Immature natural killer cell (primary cell): Measurements from ENCODE around the gene SEZ6. TPM values are rescaled to one million over a fixed set of nuclear protein-coding genes. Genes with fewer than 3 reads are reported as not detected.

Experiments used
- DNase-seq, 3 donors: peaks; one replicate each; pipeline ENCODE4 v3.0.0; 2022; ENCODE audit warnings: mixed read lengths in 1 of 3
- H3K27ac Mint-ChIP-seq, 6 donors: one replicate each; pipeline ENCODE4 v1.8.0; 2020; ENCODE audit warnings: mixed read lengths in 6 of 6, mild to moderate bottlenecking in 5 of 6, inconsistent platforms in 4 of 6, moderate library complexity in 3 of 6
- H3K27me3 Mint-ChIP-seq, 3 donors: one replicate each; pipeline ENCODE4 v1.8.0; 2020 to 2021; ENCODE audit warnings: low read depth in 3 of 3, mild to moderate bottlenecking in 3 of 3, mixed read lengths in 3 of 3, moderate library complexity in 3 of 3, inconsistent platforms in 1 of 3
- H3K36me3 Mint-ChIP-seq, 3 donors: one replicate each; pipeline ENCODE4 v1.8.0; 2020; ENCODE audit warnings: mixed read lengths in 3 of 3, inconsistent platforms in 2 of 3, mild to moderate bottlenecking in 2 of 3
- H3K4me1 Mint-ChIP-seq, 2 donors: one replicate each; pipeline ENCODE4 v1.8.0; 2020; ENCODE audit warnings: inconsistent platforms in 2 of 2, mild to moderate bottlenecking in 2 of 2, mixed read lengths in 2 of 2, moderate library complexity in 1 of 2
- H3K4me3 Mint-ChIP-seq, 5 donors: one replicate each; pipeline ENCODE4 v1.8.0; 2020; ENCODE audit warnings: mild to moderate bottlenecking in 5 of 5, mixed read lengths in 5 of 5, inconsistent platforms in 3 of 5, moderate library complexity in 3 of 5
- H3K9me3 Mint-ChIP-seq, 6 donors: one replicate each; pipeline ENCODE4 v1.8.0; 2020; ENCODE audit warnings: mild to moderate bottlenecking in 6 of 6, mixed read lengths in 6 of 6, inconsistent platforms in 4 of 6, moderate library complexity in 3 of 6
- polyA plus RNA-seq, 3 donors: library from polyadenylated mRNA; unstranded; fragments of 300-500 nt; fragmentation: Illumina TruSeq; gene quantifications; one replicate each; pipeline ENCODE4 v1.2.3, GENCODE V29; 2021

The SEZ6 gene, protein sequence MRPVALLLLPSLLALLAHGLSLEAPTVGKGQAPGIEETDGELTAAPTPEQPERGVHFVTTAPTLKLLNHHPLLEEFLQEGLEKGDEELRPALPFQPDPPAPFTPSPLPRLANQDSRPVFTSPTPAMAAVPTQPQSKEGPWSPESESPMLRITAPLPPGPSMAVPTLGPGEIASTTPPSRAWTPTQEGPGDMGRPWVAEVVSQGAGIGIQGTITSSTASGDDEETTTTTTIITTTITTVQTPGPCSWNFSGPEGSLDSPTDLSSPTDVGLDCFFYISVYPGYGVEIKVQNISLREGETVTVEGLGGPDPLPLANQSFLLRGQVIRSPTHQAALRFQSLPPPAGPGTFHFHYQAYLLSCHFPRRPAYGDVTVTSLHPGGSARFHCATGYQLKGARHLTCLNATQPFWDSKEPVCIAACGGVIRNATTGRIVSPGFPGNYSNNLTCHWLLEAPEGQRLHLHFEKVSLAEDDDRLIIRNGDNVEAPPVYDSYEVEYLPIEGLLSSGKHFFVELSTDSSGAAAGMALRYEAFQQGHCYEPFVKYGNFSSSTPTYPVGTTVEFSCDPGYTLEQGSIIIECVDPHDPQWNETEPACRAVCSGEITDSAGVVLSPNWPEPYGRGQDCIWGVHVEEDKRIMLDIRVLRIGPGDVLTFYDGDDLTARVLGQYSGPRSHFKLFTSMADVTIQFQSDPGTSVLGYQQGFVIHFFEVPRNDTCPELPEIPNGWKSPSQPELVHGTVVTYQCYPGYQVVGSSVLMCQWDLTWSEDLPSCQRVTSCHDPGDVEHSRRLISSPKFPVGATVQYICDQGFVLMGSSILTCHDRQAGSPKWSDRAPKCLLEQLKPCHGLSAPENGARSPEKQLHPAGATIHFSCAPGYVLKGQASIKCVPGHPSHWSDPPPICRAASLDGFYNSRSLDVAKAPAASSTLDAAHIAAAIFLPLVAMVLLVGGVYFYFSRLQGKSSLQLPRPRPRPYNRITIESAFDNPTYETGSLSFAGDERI
- 1 to 10 TPM in 1 of 3 donors, under 1 TPM in 2; 0.71 to 3.8 (median 0.86) TPM for polyA plus RNA-seq

DNA sequence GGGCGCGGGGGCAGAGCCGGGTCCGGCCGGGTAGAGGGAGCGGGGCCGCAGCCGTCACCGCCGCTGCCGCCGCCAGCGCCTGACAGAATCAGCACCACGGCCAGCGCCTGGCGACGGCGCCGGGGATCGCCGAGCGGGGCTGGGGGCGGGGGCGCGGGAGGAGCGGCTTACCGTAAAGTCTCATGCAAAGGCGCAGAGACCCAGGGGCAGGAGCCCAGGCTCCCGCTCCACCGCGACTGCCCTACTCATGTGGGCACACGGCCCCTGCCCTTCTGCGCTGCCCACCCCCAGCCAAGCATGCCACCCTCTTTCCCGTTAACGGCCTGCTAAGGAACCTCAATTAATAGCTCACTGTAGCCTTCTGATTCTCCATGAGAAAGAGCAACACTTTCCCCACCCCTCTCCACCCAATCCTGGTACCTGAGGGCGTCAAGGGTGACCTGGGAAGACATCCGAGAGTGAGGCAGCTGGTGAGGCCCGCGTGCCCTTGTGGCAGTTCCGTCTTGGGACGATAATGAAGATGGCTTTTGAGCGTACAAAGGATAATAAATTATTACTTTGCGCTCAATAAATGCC lies at the start of gene SEZ6:
Gene SEZ6, minus strand, starts transcription at position 98 of the 576 bp plus-strand sequence. CDS start 164 bp downstream, outside the sequence.
- peak; percentile 51 to 57 (median 53) for DNase-seq
- Mint-ChIP-seq H3K4me1 (no peaks in the 10 kb centered on the region), H3K27ac (no peak within 1 kb of the TSS), H3K4me3 (no peak within 1 kb of the TSS), H3K27me3 (peaks cover 16 to 24% (median 22%) of the 10 kb centered on the region in 3 donors), H3K9me3 (no peaks in the 10 kb centered on the region), H3K36me3 (no peaks in the 10 kb centered on the region)

DNA sequence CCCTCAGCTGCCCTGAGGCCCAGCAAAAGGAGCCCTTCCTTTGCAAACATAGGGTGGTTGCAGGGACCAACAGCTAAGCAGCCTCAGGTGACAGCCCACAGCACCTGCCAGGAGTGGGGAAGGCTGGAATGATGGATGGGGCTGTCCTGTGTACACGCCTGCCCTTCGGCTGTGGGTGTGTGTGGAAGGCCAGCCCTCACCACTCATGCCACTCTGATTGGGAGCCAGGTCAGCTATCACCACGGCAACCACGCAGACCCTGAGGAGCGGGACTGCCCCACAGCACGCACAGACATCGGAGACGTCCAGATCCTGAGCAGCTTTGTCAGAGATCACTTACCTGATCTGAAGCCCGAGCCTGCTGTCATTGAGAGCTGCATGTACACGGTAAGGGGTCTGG lies 49.0 kb upstream of the SEZ6 start:
- H3K4me1 Mint-ChIP-seq: no peaks in the 10 kb centered on the region
- DNase-seq: no peak
- peaks cover 0 to 6% (median 1%) of the 10 kb centered on the region in 3 donors for H3K27me3 Mint-ChIP-seq
- H3K36me3 Mint-ChIP-seq: peaks cover 0 to 4% (median 3%) of the 10 kb centered on the region in 3 donors
- H3K27ac Mint-ChIP-seq: no peak overlapping the region
- H3K4me3 Mint-ChIP-seq: no peak overlapping the region
- no peaks in the 10 kb centered on the region for H3K9me3 Mint-ChIP-seq

DNA sequence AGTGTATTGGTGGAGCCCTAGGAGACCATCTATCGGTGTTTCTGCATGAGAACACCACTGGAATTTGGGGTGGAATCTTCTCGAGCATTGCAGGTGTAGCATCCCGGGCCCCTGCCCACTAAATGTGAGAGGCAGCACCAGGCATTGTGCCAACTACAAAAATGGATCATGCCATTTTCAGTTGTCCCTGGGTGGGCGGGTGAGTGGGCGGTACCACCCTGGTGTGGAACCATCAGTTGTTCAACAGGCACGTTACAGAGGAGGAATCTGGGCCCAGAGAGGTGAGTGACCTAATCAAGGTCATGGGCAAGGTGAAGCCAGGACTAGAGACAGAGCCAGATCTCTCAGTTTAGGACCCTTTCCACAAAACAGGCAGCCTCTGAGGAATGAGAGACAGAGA lies 45.9 kb upstream of the SEZ6 start:
- peaks cover 0 to 3% (median 0%) of the 10 kb centered on the region in 3 donors for H3K36me3 Mint-ChIP-seq
- no peaks in the 10 kb centered on the region for H3K9me3 Mint-ChIP-seq
- no peak overlapping the region for H3K27ac Mint-ChIP-seq
- H3K4me1 Mint-ChIP-seq: no peaks in the 10 kb centered on the region
- no peak for DNase-seq
- H3K4me3 Mint-ChIP-seq: no peak overlapping the region
- H3K27me3 Mint-ChIP-seq: peaks cover 0 to 14% (median 4%) of the 10 kb centered on the region in 3 donors

DNA sequence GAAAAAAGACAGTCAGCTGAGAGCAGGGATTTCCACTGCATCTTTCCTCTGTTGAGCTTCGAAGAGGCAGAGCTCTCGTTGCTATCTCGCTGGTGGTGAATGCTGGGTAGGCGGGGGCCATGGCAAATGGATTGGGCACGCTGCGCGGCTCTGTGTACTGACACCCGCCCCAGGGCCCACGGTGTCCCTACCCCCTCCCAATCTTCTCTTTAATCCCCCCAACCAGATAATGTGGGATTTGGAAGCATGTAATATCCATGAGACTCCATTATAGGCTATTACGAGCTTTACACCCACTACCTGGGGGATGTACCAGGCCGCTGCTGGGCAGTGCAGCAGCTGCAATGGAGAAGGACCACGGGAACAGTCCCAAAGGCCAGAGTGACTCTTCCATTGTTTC lies 45.4 kb upstream of the SEZ6 start:
- Mint-ChIP-seq H3K4me1 (no peaks in the 10 kb centered on the region), H3K36me3 (peaks cover 0 to 4% (median 3%) of the 10 kb centered on the region in 3 donors), H3K9me3 (no peaks in the 10 kb centered on the region), H3K4me3 (no peak overlapping the region), H3K27me3 (peaks cover 0 to 14% (median 5%) of the 10 kb centered on the region in 3 donors), H3K27ac (no peak overlapping the region)
- DNase-seq: no peak

DNA sequence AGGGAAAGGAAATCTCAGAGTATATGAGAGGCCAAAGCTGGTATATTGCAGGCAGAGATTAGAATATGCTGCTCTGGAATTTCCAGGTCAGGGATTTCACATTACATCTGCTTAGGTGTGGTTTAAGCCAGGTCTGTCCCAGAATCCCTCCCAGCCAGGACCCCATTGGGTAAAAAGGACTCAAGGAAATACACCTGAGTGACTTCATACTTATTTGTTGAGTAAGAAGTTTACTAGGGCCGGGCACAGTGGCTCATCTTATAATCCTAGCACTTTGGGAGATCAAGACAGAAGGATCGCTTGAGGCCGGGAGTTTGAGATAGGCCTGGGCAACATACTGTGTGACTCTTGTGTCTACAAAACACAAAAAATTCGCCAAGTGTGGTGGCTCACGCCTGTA lies 44.3 kb upstream of the SEZ6 start:
- no peaks in the 10 kb centered on the region for H3K9me3 Mint-ChIP-seq
- DNase-seq: no peak
- no peak overlapping the region for H3K27ac Mint-ChIP-seq
- no peak overlapping the region for H3K4me3 Mint-ChIP-seq
- H3K27me3 Mint-ChIP-seq: peaks cover 0 to 14% (median 5%) of the 10 kb centered on the region in 3 donors
- peaks cover 0 to 10% (median 3%) of the 10 kb centered on the region in 3 donors for H3K36me3 Mint-ChIP-seq
- H3K4me1 Mint-ChIP-seq: no peaks in the 10 kb centered on the region

GRCh38 chr17:29049541-29050145 lies 43.8 kb upstream of the SEZ6 start:
- Mint-ChIP-seq H3K36me3 (peaks cover 0 to 10% (median 3%) of the 10 kb centered on the region in 3 donors), H3K9me3 (no peaks in the 10 kb centered on the region), H3K4me3 (no peak overlapping the region), H3K4me1 (no peaks in the 10 kb centered on the region), H3K27ac (no peak overlapping the region), H3K27me3 (peaks cover 0 to 14% (median 3%) of the 10 kb centered on the region in 3 donors)
- no peak for DNase-seq

GRCh38 chr17:29048440-29049368 lies 42.9 kb upstream of the SEZ6 start:
- H3K4me3 Mint-ChIP-seq: no peak overlapping the region
- H3K27me3 Mint-ChIP-seq: peaks cover 0 to 14% (median 5%) of the 10 kb centered on the region in 3 donors
- H3K27ac Mint-ChIP-seq: no peak overlapping the region
- peaks cover 0 to 14% (median 0%) of the 10 kb centered on the region in 3 donors for H3K36me3 Mint-ChIP-seq
- H3K4me1 Mint-ChIP-seq: no peaks in the 10 kb centered on the region
- no peak for DNase-seq
- H3K9me3 Mint-ChIP-seq: no peaks in the 10 kb centered on the region

- Mint-ChIP-seq H3K36me3 (peaks cover 0 to 14% (median 0%) of the 10 kb centered on the region in 3 donors), H3K9me3 (no peaks in the 10 kb centered on the region), H3K4me1 (peaks cover 0 to 5% of the 10 kb centered on the region in 2 donors), H3K27ac (no peak overlapping the region), H3K27me3 (peaks cover 0 to 12% (median 5%) of the 10 kb centered on the region in 3 donors), H3K4me3 (no peak overlapping the region)
- no peak for DNase-seq
These were observed 40.6 kb upstream of the SEZ6 start for GRCh38 chr17:29046473-29046839.

- Mint-ChIP-seq H3K36me3 (peaks cover 0 to 14% (median 0%) of the 10 kb centered on the region in 3 donors), H3K4me1 (peaks cover 0 to 5% of the 10 kb centered on the region in 2 donors)
These were observed 40.1 kb upstream of the SEZ6 start for GRCh38 chr17:29045734-29046472.

GRCh38 chr17:29045026-29045425 lies 39.2 kb upstream of the SEZ6 start:
- H3K27ac Mint-ChIP-seq: no peak overlapping the region
- no peak overlapping the region for H3K4me3 Mint-ChIP-seq
- peaks cover 0 to 14% (median 0%) of the 10 kb centered on the region in 3 donors for H3K36me3 Mint-ChIP-seq
- H3K27me3 Mint-ChIP-seq: peaks cover 0 to 12% (median 5%) of the 10 kb centered on the region in 3 donors
- H3K9me3 Mint-ChIP-seq: no peaks in the 10 kb centered on the region
- H3K4me1 Mint-ChIP-seq: peaks cover 0 to 5% of the 10 kb centered on the region in 2 donors
- DNase-seq: no peak

More at GRCh38 chr17:29045734-29046472, 40.1 kb upstream of the SEZ6 start:
- Mint-ChIP-seq H3K27ac (no peak overlapping the region), H3K9me3 (no peaks in the 10 kb centered on the region), H3K27me3 (peaks cover 0 to 12% (median 5%) of the 10 kb centered on the region in 3 donors), H3K4me3 (no peak overlapping the region)
- no peak for DNase-seq

GRCh38 chr17:29043539-29044145 lies 37.8 kb upstream of the SEZ6 start:
- Mint-ChIP-seq H3K4me1 (peaks cover 0 to 5% of the 10 kb centered on the region in 2 donors), H3K27ac (no peak overlapping the region), H3K4me3 (no peak overlapping the region), H3K9me3 (no peaks in the 10 kb centered on the region), H3K36me3 (peaks cover 0 to 14% (median 0%) of the 10 kb centered on the region in 3 donors), H3K27me3 (peaks cover 0 to 7% (median 5%) of the 10 kb centered on the region in 3 donors)
- no peak for DNase-seq
